Stimulated activated CD4-positive, alpha-beta T cell treated with anti-CD3 and anti-CD28 coated beads, Interleukin-1b, Interleukin-23, amount 100 ng/mL, for 1 hour (primary cell): Measurements from ENCODE around the gene B3GNT2.
"Not testable (repeated sequence)": the region's sequence is repeated elsewhere in the genome, so short reads cannot be mapped to it uniquely, and the experiment has no call there.

Experiments used
- DNase-seq, 2 donors: peaks; one replicate each; pipeline ENCODE4 v3.0.0-alpha.2; 2020; ENCODE audit warnings: low read depth in 2 of 2

The B3GNT2 gene

DNA sequence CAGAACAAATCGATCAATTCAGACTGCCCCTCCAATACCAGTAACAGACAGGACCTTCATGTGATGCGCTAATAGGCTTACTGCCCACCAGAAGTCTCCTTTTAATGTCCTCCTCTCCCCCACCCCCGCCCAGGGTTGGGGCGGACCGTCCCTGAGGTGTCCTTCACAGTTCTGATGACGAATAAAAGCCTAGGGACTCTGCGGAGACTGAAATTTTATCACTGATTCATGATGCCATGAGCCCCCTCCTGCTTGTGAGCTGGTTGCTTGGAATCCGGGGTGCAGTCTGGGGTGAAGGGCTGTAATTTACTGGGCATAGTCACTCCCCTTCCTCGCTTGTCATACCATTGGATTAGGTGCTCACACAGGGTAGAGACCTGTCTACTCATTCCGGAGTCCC, 42.3 kb downstream of the B3GNT2 start:
- no peak for DNase-seq

DNA sequence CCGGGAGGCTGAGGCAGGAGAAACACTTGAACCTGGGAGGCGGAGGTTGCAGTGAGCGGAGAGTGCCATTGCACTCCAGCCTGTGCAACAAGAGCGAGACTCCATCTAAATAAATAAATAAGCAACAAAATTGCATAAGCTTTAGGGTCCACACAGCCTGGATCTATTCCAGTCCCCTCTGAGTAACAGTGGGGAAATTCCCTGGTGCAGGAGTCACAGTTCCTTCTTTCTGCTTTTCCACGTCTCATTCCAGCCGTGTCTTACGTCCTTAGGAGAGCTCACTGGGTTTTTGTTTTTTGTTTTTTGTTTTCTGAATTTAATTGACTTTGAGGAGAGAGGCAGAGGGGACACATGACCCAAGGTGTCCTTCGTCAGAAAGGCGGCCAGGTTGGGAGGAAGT, 44.6 kb downstream of the B3GNT2 start:
- DNase-seq = no peak

DNA sequence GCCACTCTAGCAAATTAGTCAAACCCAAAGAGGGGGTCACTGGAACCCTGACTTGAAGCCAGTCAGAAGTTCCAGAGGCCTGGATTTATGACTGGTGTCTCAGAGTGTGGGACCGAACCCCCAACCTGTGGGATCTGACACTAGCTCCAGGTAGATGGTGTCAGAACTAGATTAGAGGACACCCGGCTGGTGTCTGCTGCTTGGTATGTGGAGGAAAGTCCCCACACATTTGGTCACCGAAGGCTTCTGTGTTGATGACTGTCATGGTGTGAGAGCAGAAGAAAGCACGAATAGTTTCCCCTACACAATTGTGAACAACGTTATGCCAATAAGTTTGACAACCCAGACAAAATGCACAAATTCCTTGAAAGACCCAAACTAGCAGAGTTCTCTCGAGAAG, 48.1 kb downstream of the B3GNT2 start:
- DNase-seq = no peak

DNA sequence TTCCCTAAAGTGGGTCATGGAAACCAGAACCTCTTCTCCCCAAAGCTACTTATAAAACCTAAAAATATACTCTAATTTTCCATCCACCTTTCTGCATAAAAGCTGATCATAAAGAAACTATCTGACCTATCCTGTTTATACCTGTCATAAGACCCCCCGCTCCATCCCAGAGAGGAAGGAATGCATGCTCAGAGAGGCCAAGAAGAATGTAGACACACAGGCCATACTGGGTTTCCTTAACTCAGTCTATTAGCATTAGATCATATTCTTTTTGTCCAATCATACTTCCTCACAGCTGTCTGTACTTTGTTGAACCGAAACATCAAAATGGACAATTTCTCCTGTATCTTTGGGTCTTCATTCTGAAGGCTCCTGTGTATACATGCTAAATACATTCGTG, 52.3 kb downstream of the B3GNT2 start:
- DNase-seq = no peak

DNA sequence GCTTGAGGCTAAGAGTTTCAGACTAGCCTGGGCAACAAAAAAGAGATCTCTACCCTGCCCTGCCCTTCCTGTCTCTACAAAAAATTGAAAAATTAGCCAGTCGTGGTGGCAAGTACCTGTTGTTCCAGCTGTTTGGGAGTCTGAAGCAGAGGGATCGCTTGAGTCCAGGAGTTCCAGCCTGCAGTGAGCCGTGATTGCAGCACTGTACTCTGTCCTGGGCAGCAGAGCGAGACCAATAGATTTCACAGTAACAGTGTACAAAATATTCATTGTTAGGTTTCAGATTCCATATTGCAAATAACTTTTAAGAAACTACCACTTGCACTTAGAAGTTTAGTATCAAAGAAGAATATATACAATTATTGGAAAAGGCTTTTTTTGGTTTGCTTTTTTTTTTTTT, 54.3 kb downstream of the B3GNT2 start:
- DNase-seq = no peak

DNA sequence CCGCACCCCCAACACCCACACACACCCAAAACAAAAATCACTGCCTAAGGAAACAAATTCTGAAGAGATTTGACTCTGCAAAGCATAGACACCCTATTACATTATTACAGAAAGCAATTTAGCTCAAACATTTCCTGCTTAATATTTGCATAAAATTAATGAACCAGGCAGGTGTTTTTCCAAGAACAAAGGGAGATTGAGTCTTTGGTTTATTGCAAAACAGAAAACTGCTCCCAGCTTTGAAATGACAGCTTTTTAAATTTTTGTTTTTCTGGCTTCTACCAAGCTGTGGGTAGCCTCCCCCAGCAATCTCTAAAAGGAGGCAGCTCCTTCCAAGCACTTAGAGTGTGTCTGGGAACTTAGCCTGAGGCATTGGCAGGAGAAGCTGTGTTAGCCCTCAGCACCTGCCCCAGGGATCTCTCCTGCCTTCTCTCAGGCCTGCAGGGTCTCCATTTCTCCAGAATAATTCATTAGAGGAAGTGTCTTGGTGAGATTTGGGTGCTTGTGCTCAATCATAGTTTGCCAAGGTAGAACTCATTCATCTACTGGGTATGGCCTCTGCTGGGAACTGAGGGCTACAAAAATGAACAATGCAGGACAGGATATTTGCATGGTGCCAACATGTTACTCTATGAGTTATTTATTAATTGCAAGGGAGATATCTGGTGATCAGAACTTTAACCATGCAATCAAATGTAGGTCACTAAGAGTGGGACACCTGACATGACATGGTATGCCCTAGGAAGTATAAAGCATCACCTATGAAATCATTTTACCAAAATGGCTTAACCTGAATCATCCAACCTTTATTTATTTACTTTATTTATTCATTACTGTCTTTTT, 58.7 kb downstream of the B3GNT2 start:
- DNase-seq = no peak

DNA sequence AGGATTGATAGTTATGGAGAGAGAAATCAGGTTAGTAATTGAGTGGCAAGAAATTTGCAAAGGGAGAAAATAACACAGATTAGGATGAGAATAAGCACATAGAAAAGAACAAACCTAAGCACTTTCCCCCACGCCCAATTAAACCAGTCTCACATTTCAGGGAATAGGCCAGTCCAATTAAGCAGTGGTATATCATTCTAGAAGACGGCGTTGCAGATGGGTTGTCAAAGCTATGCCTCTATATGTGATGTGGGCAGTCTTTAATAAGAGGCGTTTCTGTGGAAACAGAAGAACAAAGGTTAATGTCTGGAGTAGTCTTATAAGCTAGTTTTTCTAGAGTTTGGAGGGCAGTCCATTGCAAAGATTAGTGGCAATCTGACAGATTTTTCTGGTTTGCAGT, 61.6 kb downstream of the B3GNT2 start:
- no peak for DNase-seq

DNA sequence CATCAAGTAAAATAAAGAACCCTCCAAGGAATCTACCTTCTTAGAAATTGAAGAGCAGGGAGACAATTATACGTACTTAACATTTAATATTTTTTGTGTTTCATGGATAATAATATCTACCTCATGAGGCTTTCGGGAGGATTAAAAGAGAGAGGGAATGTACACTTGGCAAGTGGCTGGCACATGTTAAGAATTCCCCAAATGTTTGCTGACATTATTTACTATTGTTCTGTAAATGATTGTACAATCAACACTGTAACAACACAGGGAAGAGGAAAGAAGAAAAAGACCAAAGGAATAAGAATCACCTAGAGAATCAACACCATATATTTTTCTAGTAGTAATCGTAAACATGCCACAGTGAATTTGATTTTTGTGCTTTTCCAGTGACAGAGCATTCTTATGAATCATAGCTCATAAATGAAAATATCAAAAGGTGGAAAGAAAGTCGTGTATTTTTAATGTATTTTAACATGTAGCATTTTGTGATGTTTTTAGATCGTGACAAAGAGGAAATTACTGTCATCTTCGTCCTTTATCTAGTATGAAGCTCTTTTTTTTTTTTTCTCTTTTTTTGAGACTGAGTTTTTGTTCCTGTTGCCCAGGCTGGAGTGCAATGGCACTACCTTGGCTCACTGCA, 67.3 kb downstream of the B3GNT2 start:
- no peak for DNase-seq

DNA sequence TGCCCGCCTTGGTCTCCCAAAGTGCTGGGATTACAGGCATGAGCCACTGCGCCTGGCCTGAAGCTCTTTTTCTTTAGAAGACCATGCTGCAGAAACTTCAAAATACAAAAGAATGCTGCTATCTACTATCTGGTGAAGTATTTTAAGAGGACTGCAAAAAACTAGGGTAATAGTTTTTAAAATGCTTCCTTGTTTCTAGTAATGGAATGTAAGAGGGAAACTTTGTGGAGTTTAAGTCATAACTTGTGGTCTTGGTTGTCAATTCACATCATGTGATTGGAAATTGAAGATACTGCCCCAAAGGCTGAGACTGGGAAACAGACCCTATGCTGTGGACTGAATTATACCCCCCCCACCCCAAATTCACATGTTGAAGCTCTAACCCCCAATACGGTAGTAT, 68.3 kb downstream of the B3GNT2 start:
- no peak for DNase-seq

DNA sequence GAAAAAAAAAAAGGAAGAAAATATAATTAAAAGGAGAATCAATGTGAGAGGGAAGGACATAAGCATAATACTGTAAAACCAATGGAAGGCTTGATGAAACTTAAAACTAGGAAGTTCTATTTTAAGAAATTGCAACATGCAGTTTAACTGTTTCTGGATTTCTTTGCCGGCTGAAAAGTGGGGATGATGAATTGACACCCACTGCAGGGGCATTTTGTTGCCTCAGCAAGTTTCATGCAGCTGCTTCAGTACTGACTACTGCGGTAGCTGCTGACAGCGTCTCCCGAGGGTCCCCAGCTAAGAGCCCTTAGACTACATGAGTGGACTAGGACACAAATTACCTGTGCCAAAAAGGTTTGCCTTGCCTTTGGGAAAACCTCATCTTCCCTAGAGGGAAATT, 69.2 kb downstream of the B3GNT2 start:
- no peak for DNase-seq

DNA sequence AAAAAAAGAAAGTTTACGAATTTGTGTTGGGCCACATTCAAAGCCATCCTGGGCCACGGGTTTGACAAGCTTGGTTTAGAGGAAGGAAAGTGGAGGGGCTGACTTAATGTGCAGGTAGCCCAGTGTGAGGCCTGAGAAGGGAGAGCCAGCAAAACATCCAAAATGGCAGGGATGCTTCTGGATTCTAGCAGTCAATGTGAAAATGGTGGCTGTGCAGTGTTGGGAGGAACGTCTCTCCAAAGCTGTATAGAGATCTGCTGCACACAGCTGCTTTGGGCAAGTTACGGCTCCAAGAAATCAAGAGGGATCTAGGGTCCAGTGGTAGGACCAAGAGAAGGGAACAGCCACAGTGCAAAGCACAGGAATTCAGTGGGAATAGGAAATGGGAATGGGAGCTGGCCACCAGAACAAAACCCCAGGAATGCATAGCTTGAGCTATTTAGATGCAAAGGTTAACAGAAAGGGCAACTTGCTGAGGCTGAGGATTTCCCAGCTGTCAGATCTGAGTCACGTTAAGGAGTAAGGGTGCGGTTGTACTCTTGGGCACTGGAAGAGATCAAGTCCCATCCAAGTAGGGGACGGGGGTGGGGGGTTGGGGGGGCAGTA, 70.6 kb downstream of the B3GNT2 start:
- DNase-seq = no peak

DNA sequence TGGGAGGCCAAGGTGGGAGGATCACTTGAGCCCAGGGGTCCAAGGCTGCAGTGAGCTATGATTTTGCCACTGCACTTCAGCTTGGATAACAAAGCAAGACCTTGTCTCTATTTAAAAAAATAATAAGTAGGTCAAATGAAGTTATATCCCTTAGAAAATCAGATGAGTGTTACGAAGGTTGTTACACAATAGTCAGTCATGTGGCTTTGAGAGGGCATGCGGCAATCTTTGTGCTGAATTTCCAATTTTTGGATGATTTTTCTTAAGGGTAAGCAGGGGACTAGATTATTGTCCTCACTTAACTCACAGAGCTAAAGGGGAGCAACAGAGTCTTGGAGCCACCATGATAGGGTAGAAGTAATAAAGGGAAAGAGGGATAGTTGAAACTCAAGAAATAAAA, 71.8 kb downstream of the B3GNT2 start:
- no peak for DNase-seq

DNA sequence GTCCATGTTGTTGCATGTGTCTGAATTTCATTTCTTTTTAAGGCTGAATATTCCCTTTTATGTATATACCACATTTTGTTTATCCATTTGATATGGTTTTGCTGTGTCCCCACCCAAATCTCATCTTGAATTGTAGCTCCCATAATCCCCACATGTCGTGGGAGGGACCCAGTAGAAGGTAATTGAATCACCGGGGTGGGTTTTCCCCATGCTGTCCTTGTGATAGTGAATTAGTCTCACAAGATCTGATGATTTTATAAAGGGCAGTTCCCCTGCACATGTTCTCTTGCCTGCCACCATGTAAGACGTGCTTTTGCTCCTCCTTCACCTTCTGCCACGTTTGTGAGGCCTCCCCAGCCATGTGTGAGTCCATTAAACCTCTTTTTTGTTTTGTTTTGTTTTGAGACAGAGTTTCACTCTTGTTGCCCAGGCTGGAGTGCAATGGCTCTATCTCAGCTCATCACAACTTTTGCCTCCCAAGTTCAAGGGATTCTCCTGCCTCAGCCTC, 72.8 kb downstream of the B3GNT2 start:
- not testable (repeated sequence) for DNase-seq

DNA sequence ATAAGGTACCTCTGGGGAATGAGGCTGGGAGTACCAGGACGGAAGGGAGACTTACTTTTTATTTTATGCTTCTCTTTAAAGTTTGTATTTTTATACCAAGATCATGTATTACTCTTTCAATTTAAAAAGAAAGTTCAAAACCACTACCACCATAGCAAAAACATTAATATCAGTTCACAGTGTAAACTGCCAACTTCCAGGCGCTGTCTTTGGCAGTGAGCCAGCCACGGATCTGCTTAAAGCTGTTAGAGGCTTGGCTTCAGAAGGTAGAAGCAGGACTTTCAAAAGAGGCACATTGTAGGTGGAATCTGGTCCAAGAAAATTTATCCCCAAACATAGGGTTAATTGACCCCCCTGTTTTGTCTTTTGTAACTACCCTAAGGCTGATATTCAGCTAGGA, 74.8 kb downstream of the B3GNT2 start:
- DNase-seq = no peak
